ENCODE results near the gene TSPOAP1.

Gene TSPOAP1

GRCh38 chr17:58305626-58306025 is 23.0 kb downstream of the TSPOAP1 start:
- H3K4me3 ChIP-seq (ENCODE audit: low read depth, low read length) = no peak overlapping the region
- TF ChIP-seq, protein P1, sequence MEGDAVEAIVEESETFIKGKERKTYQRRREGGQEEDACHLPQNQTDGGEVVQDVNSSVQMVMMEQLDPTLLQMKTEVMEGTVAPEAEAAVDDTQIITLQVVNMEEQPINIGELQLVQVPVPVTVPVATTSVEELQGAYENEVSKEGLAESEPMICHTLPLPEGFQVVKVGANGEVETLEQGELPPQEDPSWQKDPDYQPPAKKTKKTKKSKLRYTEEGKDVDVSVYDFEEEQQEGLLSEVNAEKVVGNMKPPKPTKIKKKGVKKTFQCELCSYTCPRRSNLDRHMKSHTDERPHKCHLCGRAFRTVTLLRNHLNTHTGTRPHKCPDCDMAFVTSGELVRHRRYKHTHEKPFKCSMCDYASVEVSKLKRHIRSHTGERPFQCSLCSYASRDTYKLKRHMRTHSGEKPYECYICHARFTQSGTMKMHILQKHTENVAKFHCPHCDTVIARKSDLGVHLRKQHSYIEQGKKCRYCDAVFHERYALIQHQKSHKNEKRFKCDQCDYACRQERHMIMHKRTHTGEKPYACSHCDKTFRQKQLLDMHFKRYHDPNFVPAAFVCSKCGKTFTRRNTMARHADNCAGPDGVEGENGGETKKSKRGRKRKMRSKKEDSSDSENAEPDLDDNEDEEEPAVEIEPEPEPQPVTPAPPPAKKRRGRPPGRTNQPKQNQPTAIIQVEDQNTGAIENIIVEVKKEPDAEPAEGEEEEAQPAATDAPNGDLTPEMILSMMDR (IDR thresholded peaks at IDR 0.05; ENCODE audit: low read depth, low read length) = no peak

DNA sequence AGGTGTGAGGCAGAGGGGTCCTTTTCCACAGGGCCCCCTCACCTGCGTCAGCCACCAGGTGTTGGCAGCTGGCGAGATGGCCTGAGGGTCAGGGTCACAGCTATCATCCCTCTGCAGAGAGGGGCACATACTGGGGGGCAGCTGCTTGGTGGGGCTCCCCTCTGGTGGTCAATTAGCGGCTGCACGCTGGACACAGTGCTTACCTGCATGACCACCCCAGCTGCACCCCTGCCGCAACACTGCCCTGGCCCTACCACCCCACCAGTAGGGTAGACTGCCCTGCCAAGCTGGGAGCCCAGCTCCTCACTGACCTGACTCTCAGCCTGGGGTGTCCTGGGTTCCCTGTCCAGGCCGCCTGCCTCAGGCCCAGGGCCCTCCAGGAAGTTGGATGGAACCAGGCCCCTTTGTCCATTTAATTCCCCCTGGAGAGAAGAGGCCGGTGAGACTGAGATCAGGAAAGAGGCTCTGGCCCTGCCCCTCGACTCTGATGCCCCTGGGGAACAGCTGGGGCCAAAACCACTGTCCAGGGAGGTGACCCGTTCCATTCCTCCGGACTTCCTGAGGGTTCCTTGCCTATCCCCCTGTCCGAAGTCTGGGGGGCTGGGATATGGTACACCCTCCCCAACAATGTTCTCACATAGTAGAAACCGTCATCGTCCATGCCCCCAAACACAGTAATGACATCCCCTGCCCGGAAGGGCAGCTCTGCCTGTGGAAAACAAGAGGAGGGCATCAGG is 23.7 kb downstream of the TSPOAP1 start:
- TF ChIP-seq, protein P1 (IDR thresholded peaks at IDR 0.05; ENCODE audit: low read depth, low read length) = no peak
- H3K4me3 ChIP-seq (ENCODE audit: low read depth, low read length) = no peak overlapping the region

GRCh38 chr17:58303971-58304749 is 24.4 kb downstream of the TSPOAP1 start:
- TF ChIP-seq, protein P1 (IDR thresholded peaks at IDR 0.05; ENCODE audit: low read depth, low read length) = peak; percentile 81
- H3K4me3 ChIP-seq (ENCODE audit: low read depth, low read length) = no peak overlapping the region

GRCh38 chr17:58302919-58303585 is 25.5 kb downstream of the TSPOAP1 start:
- H3K4me3 ChIP-seq (ENCODE audit: low read depth, low read length) = no peak overlapping the region
- TF ChIP-seq, protein P1 (IDR thresholded peaks at IDR 0.05; ENCODE audit: low read depth, low read length) = no peak

GRCh38 chr17:58302171-58302918 is 26.2 kb downstream of the TSPOAP1 start:
- H3K4me3 ChIP-seq (ENCODE audit: low read depth, low read length) = no peak overlapping the region
- TF ChIP-seq, protein P1 (IDR thresholded peaks at IDR 0.05; ENCODE audit: low read depth, low read length) = no peak

GRCh38 chr17:58301504-58302150 is 27.0 kb downstream of the TSPOAP1 start:
- TF ChIP-seq, protein P1 (IDR thresholded peaks at IDR 0.05; ENCODE audit: low read depth, low read length) = no peak
- H3K4me3 ChIP-seq (ENCODE audit: low read depth, low read length) = no peak overlapping the region

All from WI38 (cell line).